ENCODE measurements around the gene STRBP.

DNA sequence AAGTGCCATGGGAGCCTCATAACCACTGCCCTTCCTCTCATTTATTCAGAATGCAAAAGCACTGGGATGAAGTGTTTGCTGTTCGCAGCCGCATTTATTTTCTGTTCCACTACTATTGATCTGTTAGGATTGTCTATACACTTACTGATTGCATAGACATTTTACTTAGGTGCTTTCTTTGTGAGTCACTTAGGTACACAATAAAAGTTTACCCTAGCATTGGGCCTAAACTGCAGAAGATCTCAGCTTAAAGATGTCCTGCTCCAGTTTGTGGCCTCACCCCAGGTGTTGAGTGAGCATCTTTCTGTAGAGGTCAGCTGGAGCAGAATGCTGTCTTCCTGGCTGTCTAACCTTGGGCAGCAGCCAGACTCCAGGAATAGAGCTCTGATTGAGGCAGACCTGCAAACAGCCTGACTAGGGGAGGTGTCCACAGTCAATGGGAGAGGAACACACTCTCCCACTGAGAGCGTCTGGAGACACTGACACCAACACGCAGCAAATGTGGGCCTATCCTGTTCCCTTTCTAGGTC lies 181.0 kb downstream of the STRBP start:
- TF ChIP-seq, protein P1, sequence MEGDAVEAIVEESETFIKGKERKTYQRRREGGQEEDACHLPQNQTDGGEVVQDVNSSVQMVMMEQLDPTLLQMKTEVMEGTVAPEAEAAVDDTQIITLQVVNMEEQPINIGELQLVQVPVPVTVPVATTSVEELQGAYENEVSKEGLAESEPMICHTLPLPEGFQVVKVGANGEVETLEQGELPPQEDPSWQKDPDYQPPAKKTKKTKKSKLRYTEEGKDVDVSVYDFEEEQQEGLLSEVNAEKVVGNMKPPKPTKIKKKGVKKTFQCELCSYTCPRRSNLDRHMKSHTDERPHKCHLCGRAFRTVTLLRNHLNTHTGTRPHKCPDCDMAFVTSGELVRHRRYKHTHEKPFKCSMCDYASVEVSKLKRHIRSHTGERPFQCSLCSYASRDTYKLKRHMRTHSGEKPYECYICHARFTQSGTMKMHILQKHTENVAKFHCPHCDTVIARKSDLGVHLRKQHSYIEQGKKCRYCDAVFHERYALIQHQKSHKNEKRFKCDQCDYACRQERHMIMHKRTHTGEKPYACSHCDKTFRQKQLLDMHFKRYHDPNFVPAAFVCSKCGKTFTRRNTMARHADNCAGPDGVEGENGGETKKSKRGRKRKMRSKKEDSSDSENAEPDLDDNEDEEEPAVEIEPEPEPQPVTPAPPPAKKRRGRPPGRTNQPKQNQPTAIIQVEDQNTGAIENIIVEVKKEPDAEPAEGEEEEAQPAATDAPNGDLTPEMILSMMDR (conservative IDR thresholded peaks at IDR 0.05; ENCODE audit: low read depth, low read length), result no peak
- TF ChIP-seq CEBPB (IDR thresholded peaks at IDR 0.05; ENCODE audit: low read depth, low read length), result no peak

Data from IMR-90 (cell line).